ENCODE results near the gene CAMK2D. TPM values are rescaled to one million over a fixed set of nuclear protein-coding genes. Genes with fewer than 3 reads are reported as not detected.

Gene CAMK2D
- polyA plus RNA-seq, 3 donors, result 10.4 to 30.6 (median 19.6) TPM

GRCh38 chr4:113739197-113739596, 22.3 kb downstream of the CAMK2D start:
- intact Hi-C loops (cut with micrococcal nuclease), result no loop called here
- DNase-seq, result no peak
- Histone ChIP-seq H3K4me2 (replicated peaks; ENCODE audit: extremely low read depth, low read length, poor library complexity, severe bottlenecking) (no peak overlapping the region), H3K9me3 (replicated peaks in 1 of 2; ENCODE audit: control insufficient read depth in 1 of 2, insufficient read depth in 1 of 2, low read length in 2 of 2) (no peaks in the 10 kb centered on the region), H3K79me2 (ENCODE audit: insufficient read depth, low read length) (no peaks in the 10 kb centered on the region), H3K4me1 (ENCODE audit: control insufficient read depth in 1 of 2, insufficient read depth in 2 of 2, low read length in 2 of 2) (no peaks in the 10 kb centered on the region), H4K20me1 (ENCODE audit: insufficient read depth, low read length) (peaks cover 27% of the 10 kb centered on the region), H2AFZ (ENCODE audit: insufficient read depth, low read depth, low read length, poor library complexity, severe bottlenecking) (no peak overlapping the region), H3K36me3 (replicated peaks in 1 of 2; ENCODE audit: control insufficient read depth in 1 of 2, insufficient read depth in 2 of 2, low read length in 2 of 2) (no peaks in the 10 kb centered on the region), H3K9ac (ENCODE audit: insufficient read depth, low read length, poor library complexity, severe bottlenecking) (no peak overlapping the region), H3K4me3 (replicated peaks in 1 of 3; ENCODE audit: low read depth in 2 of 3, low read length in 3 of 3) (no peak overlapping the region), H3K27ac (ENCODE audit: low read depth in 1 of 2, low read length in 2 of 2) (no peak overlapping the region), H3K27me3 (ENCODE audit: control insufficient read depth in 2 of 2, insufficient read depth in 2 of 2, low read length in 2 of 2) (no peaks in the 10 kb centered on the region)
- Mint-ChIP-seq H3K9me3 (peaks cover 0 to 2% (median 0%) of the 10 kb centered on the region in 7 donors), H3K27me3 (ENCODE audit: low read depth in 3 of 3) (peaks cover 0 to 2% (median 0%) of the 10 kb centered on the region in 3 donors), H3K4me1 (peaks cover 8% of the 10 kb centered on the region), H3K27ac (peak overlapping the region in 3 of 7 donors; percentile 37 to 69 (median 48)), H3K4me3 (no peak overlapping the region), H3K36me3 (peaks cover 5 to 7% of the 10 kb centered on the region in 2 donors)
- no peak for TF ChIP-seq CTCF (IDR thresholded peaks at IDR 0.05)

- H3K9me3 Mint-ChIP-seq, result peaks cover 0 to 2% (median 0%) of the 10 kb centered on the region in 7 donors
- DNase-seq, result no peak
- Histone ChIP-seq H3K36me3 (replicated peaks in 1 of 2; ENCODE audit: control insufficient read depth in 1 of 2, insufficient read depth in 2 of 2, low read length in 2 of 2) (no peaks in the 10 kb centered on the region), H2AFZ (ENCODE audit: insufficient read depth, low read depth, low read length, poor library complexity, severe bottlenecking) (no peak overlapping the region), H3K4me1 (ENCODE audit: control insufficient read depth in 1 of 2, insufficient read depth in 2 of 2, low read length in 2 of 2) (no peaks in the 10 kb centered on the region), H3K79me2 (ENCODE audit: insufficient read depth, low read length) (no peaks in the 10 kb centered on the region), H3K9me3 (replicated peaks in 1 of 2; ENCODE audit: control insufficient read depth in 1 of 2, insufficient read depth in 1 of 2, low read length in 2 of 2) (no peaks in the 10 kb centered on the region), H3K4me2 (replicated peaks; ENCODE audit: extremely low read depth, low read length, poor library complexity, severe bottlenecking) (no peak overlapping the region), H4K20me1 (ENCODE audit: insufficient read depth, low read length) (peaks cover 27% of the 10 kb centered on the region), H3K9ac (ENCODE audit: insufficient read depth, low read length, poor library complexity, severe bottlenecking) (no peak overlapping the region), H3K27me3 (ENCODE audit: control insufficient read depth in 2 of 2, insufficient read depth in 2 of 2, low read length in 2 of 2) (no peaks in the 10 kb centered on the region), H3K27ac (ENCODE audit: low read depth in 1 of 2, low read length in 2 of 2) (no peak overlapping the region), H3K4me3 (replicated peaks in 1 of 3; ENCODE audit: low read depth in 2 of 3, low read length in 3 of 3) (no peak overlapping the region)
- peaks cover 8% of the 10 kb centered on the region for H3K4me1 Mint-ChIP-seq
- intact Hi-C loops (cut with micrococcal nuclease), result no loop called here
- H3K27ac Mint-ChIP-seq, result no peak overlapping the region
- H3K27me3 Mint-ChIP-seq (ENCODE audit: low read depth in 3 of 3), result peaks cover 0 to 2% (median 0%) of the 10 kb centered on the region in 3 donors
- no peak overlapping the region for H3K4me3 Mint-ChIP-seq
- H3K36me3 Mint-ChIP-seq, result peaks cover 5 to 7% of the 10 kb centered on the region in 2 donors
- TF ChIP-seq CTCF (IDR thresholded peaks at IDR 0.05), result no peak
Observed at GRCh38 chr4:113738251-113738650, 23.3 kb downstream of the CAMK2D start.

Measured in CD14-positive monocyte (primary cell).